GM21423 (cell line): ENCODE results near the gene CACNA2D2.

Experiments used
- ATAC-seq: cut with Tn5 transposase; IDR thresholded peaks from one replicate; pipeline ENCODE4 v1.9.1; 2021; ENCODE audit warnings: mild to moderate bottlenecking, moderate library complexity; ENCODE audit not compliant: unreplicated experiment

CACNA2D2 gene

DNA sequence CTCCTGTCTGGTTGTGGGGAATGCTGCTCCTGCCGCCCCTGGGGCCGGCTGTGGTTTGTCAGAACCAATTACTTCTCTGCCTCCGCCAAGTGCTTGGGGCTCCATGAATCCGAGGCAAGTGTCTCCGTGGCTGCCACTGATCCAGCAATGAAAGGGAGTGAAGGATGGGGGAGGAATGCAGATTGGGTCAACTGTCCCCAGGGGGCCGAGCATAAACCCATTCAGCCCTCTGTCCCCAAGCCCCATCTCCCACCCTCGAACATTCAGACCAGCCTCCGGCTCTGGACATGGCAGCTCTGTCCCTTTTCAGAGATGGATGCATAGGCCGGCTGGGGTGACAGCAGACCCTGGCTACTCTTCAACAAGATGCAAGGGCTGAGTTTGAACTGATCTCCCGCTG is 35.5 kb downstream of the CACNA2D2 start:
- no peak for ATAC-seq

GRCh38 chr3:50466177-50466576 is 37.3 kb downstream of the CACNA2D2 start:
- no peak for ATAC-seq

- ATAC-seq, result no peak
These were observed 38.9 kb downstream of the CACNA2D2 start for GRCh38 chr3:50464569-50464968.

GRCh38 chr3:50459785-50460184 is 43.6 kb downstream of the CACNA2D2 start:
- ATAC-seq, result no peak

DNA sequence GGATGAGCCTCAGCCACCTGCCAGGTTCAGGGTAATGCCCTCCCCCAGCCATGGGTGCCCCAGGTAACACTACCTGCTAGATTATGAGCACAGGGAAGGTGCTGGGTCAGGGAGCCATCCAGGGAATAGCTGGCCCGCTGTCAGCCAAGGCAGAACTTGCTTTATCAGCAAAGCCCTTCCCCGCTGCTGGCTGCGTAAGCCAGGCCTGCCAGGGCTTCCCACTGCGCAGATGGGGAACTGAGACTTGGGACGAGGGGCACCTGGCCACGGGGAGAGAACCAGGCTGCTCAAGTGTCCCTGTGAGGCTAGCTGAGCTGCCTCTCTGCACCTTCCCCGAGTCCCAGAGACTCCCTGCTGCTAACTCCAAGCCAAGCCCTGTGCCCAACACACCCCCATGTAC is 45.4 kb downstream of the CACNA2D2 start:
- no peak for ATAC-seq

DNA sequence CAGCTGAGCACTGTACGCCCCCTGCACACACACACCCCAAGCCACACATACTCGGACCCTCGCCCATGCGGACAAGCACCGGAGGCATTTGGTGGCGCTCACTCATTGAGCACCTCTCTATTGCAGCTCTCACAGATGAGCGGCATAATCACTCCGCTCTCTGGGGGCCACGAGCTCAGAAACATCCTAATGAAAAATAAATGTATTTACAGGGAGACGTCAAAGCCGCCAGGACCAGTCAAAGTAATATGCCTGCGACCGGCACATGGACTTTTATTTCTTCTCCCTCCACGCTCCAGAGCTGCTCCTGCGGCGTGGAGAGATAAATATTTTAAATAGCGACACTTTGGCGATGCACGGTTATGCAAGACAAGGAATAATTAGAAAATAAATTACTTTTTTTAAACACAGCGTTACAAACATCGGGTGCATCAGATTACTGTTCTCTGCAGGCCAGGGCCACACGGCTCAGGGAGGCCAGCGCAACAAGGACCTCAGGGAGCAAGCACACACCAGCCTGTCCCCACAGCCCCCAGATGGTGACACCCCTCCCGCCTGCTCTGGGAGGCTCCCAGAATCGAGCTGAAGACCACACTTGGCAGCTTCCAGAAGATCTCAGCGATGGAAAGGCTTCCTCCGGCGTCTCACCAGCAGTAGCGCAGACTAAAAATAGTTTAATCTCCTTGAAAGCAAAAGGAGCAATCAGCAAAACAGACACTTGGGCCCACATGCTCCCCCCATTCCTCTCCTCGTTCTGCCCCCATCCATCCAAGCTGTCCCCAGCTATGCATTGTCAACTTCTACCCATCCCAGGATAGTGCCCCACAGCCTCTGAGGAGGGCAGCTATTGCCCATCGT is 48.0 kb downstream of the CACNA2D2 start:
- ATAC-seq, result no peak

GRCh38 chr3:50454481-50455070 is 48.9 kb downstream of the CACNA2D2 start:
- ATAC-seq, result no peak

- no peak for ATAC-seq
These were observed 49.5 kb downstream of the CACNA2D2 start for GRCh38 chr3:50453907-50454306.

DNA sequence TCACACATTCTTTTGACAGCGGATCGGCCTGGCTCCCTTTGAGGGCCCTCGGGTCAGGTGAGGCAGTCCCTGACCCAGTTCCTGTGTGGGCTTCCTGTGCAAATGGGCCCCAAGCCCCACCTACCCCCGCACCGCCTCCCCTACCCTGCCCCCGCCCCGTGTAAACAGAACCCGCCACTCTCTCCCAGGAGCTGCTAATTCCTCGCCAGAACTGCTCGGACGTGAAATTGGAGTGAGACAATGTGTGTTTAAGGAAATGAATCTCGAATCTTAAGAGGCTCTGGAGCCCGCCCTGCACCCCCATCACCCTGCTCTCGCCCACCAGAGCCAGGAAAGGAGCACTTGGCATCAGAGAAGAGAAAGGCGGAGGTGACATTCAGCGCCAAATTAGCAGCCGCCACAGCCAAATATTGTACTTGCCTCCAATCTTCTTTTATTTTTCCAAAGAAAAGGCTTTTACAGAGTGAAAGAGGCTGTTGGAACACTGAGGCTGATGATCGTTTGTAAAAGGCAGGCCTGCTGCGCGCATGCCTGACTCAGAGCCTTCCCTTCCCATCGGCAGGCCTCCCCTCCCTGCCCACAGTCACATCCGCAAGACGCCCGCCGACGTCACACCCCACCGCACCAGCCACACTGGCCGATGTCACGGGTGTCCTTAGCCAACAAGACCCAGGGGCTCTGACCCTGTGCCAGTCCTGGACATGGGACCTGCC is 53.1 kb downstream of the CACNA2D2 start:
- ATAC-seq, result no peak

- ATAC-seq, result no peak
These were observed 54.5 kb downstream of the CACNA2D2 start for GRCh38 chr3:50448752-50449539.

GRCh38 chr3:50447290-50447840 is 56.1 kb downstream of the CACNA2D2 start:
- ATAC-seq, result no peak

DNA sequence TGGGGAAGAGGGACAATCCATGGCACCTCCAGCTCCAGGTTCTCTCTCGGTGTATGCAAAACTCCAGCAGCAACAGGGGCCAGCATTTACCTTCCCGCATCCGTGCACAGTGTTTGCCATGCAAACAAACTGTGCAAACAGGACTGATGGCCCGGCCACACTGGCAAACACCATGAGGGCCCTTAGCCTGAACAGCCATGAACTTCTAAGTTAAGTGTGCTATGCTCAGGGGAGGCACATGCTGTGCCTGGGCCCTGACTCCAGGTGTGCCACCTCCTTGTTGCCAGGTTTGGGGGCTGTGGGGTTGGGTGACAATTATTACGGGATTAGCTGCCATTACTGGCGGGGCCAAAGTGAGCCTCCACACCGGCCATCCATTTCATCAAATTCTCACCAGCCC is 57.5 kb downstream of the CACNA2D2 start:
- ATAC-seq, result no peak

GRCh38 chr3:50444782-50445181 is 58.7 kb downstream of the CACNA2D2 start:
- ATAC-seq, result no peak

DNA sequence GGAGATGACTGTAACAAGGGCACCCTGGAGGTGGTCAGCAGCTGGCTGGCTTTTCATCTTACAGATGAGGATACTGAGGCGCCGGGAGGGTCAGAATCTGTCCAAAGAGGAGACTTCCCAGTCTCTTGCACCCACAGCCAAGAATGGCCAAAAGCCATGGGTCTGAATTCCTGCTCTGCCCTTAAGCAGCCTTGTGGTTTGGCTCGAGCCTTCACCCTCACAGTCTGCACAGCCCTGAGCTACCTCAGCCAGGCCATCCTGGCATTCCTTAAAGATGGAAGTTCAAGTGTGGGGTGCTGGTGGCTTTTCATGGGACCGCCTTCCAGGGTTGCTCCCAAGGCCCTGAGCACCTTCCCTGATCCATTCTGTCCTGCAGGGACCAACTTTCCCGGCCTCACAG is 59.2 kb downstream of the CACNA2D2 start:
- no peak for ATAC-seq

GRCh38 chr3:50442945-50443579 is 60.4 kb downstream of the CACNA2D2 start:
- ATAC-seq, result no peak

DNA sequence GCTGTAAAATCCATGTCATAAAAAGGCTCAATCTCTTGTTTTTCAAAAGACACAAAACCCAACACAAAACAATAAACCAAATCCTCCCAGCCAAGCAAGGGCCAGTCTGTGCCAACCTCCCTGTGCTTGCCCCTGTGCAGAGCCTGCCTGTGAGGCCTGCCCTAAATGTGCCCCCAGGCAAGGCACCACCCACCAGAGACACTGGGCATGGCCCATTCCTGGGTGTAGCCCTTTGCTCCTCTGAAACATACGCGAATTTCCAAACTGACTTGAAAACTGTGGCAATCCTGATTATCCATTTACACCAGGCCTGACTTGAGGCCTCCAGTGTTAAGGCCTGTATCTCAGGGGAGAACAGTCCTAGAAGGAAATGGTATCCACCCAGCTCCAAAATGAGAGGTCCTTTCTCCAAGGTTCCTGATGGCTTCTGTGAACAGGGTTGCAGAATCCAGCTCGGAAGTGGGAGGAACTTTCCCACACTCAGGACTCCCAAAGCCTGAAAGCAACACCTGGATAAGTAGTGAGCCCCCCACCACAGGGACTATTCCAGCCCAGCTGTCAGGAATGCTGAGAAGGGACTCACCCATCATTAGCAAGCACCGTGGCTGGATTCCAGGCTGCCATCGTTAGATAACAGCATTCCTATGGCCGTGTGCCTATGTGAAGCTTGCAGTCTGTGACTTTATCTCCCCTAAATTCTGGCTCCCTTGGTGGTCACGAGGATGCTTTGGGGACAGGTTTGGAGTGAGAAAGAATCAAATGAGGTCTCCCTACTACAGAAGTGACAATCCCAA is 61.8 kb downstream of the CACNA2D2 start:
- ATAC-seq, result no peak

DNA sequence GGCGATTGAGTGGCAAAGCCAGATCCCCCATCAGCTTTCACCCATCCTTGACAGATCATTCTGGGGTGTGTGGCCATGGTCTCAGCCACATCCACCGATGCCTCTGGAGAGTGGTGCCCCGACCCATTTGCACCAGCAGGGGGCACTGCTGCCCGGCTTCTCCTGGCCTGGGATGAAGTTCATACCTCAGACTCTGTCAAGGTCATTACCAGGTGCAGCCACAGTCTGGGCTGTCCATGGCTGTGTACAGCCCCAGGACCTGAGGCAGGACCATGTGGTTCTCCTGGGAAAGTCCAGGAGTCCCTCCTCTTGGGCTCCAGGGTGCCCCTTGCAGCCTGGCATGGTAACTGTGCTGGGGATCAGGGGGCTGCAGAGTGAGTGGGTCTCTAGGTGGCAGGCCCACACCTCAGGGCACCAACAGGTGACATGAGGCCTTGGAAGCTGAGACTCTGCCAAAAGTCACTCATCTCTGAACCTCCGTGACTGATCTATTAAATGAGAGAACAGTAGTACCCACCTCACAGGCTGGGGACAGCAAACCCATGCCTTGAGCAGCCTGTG is 67.2 kb downstream of the CACNA2D2 start:
- no peak for ATAC-seq

- ATAC-seq, result no peak
These were observed 67.9 kb downstream of the CACNA2D2 start for GRCh38 chr3:50435371-50436113.

- no peak for ATAC-seq
These were observed 69.5 kb downstream of the CACNA2D2 start for GRCh38 chr3:50433954-50434353.
